K562 (cell line): ENCODE measurements around the gene RNF187. TPM values are rescaled to one million over a fixed set of nuclear protein-coding genes. Genes with fewer than 3 reads are reported as not detected.

Experiments used
- CBX8 ChIP-seq: fragments of 200-600 bp; sonication (generic); IDR thresholded peaks from 2 replicates; pipeline ENCODE4 v1.6.1; 2012; ENCODE audit warnings: borderline replicate concordance, mixed run types, low read depth, mild to moderate bottlenecking, moderate library complexity, mixed read lengths, low read length, control low read depth, inconsistent platforms; ENCODE audit not compliant: poor library complexity, severe bottlenecking; ENCODE audit errors: extremely low read depth
- CGGBP1 ChIP-seq: fragments of 250-450 bp; sonication (Bioruptor Pico); IDR thresholded peaks from 2 replicates; pipeline ENCODE4 v1.9.0; 2021; ENCODE audit warnings: mild to moderate bottlenecking
- COPS2 ChIP-seq: fragments of 450-650 bp; conservative IDR thresholded peaks from 2 replicates; pipeline ENCODE4 v1.6.1; 2016; ENCODE audit warnings: mild to moderate bottlenecking, moderate library complexity
- FOXA1 ChIP-seq: fragments of 450-650 bp; IDR thresholded peaks from 2 replicates; pipeline ENCODE4 v1.6.1; 2016; ENCODE audit warnings: mild to moderate bottlenecking, borderline replicate concordance
- GTF2A2 ChIP-seq: IDR thresholded peaks from 2 replicates; pipeline ENCODE4 v1.6.1; 2016; ENCODE audit warnings: mild to moderate bottlenecking, missing genetic modification characterization, missing compliant biosample characterization
- GTF2F1 ChIP-seq: IDR thresholded peaks from 2 replicates; pipeline ENCODE4 v1.6.1; 2011; ENCODE audit warnings: low read depth, low read length, improper control_type of control experiment
- IRF2 ChIP-seq: sonication (generic); formaldehyde crosslinking; IDR thresholded peaks from 2 replicates; pipeline ENCODE4 v1.8.1; 2022; ENCODE audit warnings: mild to moderate bottlenecking, missing genetic modification reagents
- KHSRP ChIP-seq: fragments of 450-650 bp; IDR thresholded peaks from 2 replicates; pipeline ENCODE4 v1.6.1; 2017
- MEF2D ChIP-seq: conservative IDR thresholded peaks from 2 replicates; pipeline ENCODE4 v1.6.1; 2016; ENCODE audit warnings: low read depth, missing genetic modification characterization, missing compliant biosample characterization
- NCOR1 ChIP-seq: fragments of 450-650 bp; IDR thresholded peaks from 2 replicates; pipeline ENCODE4 v1.6.1; 2016; ENCODE audit warnings: mild to moderate bottlenecking, moderate library complexity
- NELFE ChIP-seq: IDR thresholded peaks from 2 replicates; pipeline ENCODE4 v1.6.1; 2011; ENCODE audit warnings: mild to moderate bottlenecking; ENCODE audit not compliant: insufficient read depth, insufficient read length
- NFE2 ChIP-seq: IDR thresholded peaks from 2 replicates; pipeline ENCODE4 v1.6.1; 2014; ENCODE audit warnings: antibody characterized with exemption, low read depth
- PHB2 ChIP-seq: fragments of 450-650 bp; IDR thresholded peaks from 2 replicates; pipeline ENCODE4 v1.6.1; 2017; ENCODE audit warnings: low read depth
- RBM25 ChIP-seq: fragments of 200-400 bp; formaldehyde crosslinking; IDR thresholded peaks from 2 replicates; pipeline ENCODE4 v1.6.1; 2018; ENCODE audit warnings: low read length, low read depth, moderate library complexity; ENCODE audit not compliant: severe bottlenecking
- SIN3B ChIP-seq: fragments of 450-650 bp; IDR thresholded peaks from 2 replicates; pipeline ENCODE4 v1.6.1; 2017; ENCODE audit warnings: low read depth, mild to moderate bottlenecking, moderate library complexity
- SMAD4 ChIP-seq: fragments of 250-450 bp; sonication (Bioruptor Pico); conservative IDR thresholded peaks from 2 replicates; pipeline ENCODE4 v1.8.0; 2021; ENCODE audit warnings: inconsistent platforms, mild to moderate bottlenecking, moderate library complexity
- SPI1 ChIP-seq: IDR thresholded peaks from 2 replicates; pipeline ENCODE4 v1.6.1; 2011; ENCODE audit warnings: low read depth, low read length, control low read depth, borderline replicate concordance
- TCF7 ChIP-seq: sonication (generic); IDR thresholded peaks from 2 replicates; pipeline ENCODE4 v1.6.1; 2016; ENCODE audit warnings: antibody characterized with exemption, borderline replicate concordance
- ZBTB26 ChIP-seq: fragments of 450-650 bp; formaldehyde crosslinking; IDR thresholded peaks from 2 replicates; pipeline ENCODE4 v1.4.0; 2022; ENCODE audit warnings: missing genetic modification characterization
- ZNF695 ChIP-seq: fragments of 450-650 bp; formaldehyde crosslinking; IDR thresholded peaks from 2 replicates; pipeline ENCODE4 v1.4.0; 2020; ENCODE audit warnings: mild to moderate bottlenecking, moderate library complexity
- polyA plus RNA-seq, 8 experiments: library from polyadenylated mRNA; depleted of rRNA in 4 of 8; stranded (reverse) in 5 of 8; unstranded in 3 of 8; fragments of >200 nt; fragmentation: Nextera tagmentation in 2 of 8; fragmentation: Illumina TruSeq in 1 of 8; extraction: Ambion mirVana in 2 of 8; extraction: Trizol in 1 of 8; gene quantifications; 2 replicates each; pipeline versions ENCODE4 v1.2.1 to v1.2.3, GENCODE V29; 2011 to 2014; ENCODE audit warnings: inconsistent platforms in 1 of 8, missing spikeins in 1 of 8
- total RNA-seq, 7 experiments: library from RNA; depleted of rRNA in 6 of 7; stranded (reverse); fragments of >200 nt in 6 of 7; fragmentation: Illumina TruSeq in 2 of 7; extraction: Trizol in 2 of 7; gene quantifications; 2 replicates each; pipeline versions ENCODE4 v1.2.1 to v1.2.3, GENCODE V29; 2011 to 2021; ENCODE audit warnings: low replicate concordance in 1 of 7
- TF ChIP-seq, protein P1 (sequence below): sonication (generic); formaldehyde crosslinking; IDR thresholded peaks from 2 replicates; pipeline ENCODE4 v1.8.0; 2023; ENCODE audit warnings: mild to moderate bottlenecking, missing genetic modification reagents
- TF ChIP-seq, protein P2 (sequence below): IDR thresholded peaks from 2 replicates; pipeline ENCODE4 v1.6.1; 2012; ENCODE audit warnings: low read depth, low read length, improper control_type of control experiment, borderline replicate concordance
- TF ChIP-seq, protein P3 (sequence below), 2 experiments: fragments of 450-650 bp; conservative IDR thresholded peaks; 2 replicates each; pipeline ENCODE4 v1.6.1; 2017; ENCODE audit warnings: mild to moderate bottlenecking in 2 of 2, moderate library complexity in 2 of 2

The RNF187 gene
- total and polyA plus RNA-seq, 9 of the 15 experiments (the other 6 are each of a cell fraction or from before 2014, with no cell fraction given): 2.3 to 119 (median 41.9) TPM

DNA sequence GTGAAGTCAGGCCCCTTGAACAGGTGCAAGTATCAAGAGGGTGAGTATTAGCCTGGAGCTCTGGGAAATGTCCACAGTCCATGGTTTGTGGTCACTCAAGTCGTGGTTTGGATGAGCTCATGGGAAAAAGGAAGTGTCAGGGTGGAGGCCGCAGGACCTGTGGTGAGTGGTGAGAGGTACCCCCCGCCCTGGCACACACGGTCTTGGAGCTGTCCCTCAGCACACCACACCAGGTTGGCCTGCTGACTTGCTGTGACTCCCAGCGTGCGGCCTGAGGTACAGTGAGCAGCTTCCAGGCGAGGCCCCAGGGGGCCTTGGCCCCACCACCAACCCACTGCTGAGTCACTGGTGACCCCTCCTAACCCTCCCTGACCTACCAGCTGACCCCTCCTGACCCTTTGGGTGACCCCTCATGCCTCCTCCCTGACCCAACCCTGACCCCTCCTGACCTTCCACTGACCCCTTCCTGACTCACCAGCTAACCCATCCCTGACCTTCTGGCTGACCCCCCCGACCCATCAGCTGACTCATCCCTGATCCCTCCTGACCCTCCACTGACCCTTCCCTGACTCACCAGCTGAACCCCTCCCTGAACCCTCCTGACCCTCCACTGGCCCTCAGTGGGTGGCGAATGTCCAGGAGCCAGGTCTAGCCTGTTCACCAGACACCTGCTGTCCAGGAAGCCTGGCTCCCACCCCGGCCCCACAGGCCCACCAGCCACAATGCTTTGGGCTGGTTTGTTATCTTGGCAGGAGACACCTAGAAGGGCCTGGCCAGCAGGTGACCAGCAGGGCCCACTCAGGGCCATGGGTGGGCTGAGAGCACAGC, 34.8 kb upstream of the RNF187 start (continued):
- TF ChIP-seq ZNF695 (CRISPR knock-in tag): no peak
- TF ChIP-seq, protein P1, sequence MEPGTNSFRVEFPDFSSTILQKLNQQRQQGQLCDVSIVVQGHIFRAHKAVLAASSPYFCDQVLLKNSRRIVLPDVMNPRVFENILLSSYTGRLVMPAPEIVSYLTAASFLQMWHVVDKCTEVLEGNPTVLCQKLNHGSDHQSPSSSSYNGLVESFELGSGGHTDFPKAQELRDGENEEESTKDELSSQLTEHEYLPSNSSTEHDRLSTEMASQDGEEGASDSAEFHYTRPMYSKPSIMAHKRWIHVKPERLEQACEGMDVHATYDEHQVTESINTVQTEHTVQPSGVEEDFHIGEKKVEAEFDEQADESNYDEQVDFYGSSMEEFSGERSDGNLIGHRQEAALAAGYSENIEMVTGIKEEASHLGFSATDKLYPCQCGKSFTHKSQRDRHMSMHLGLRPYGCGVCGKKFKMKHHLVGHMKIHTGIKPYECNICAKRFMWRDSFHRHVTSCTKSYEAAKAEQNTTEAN (CRISPR knock-in tag): no peak
- TF ChIP-seq NFE2: peak; percentile 79
- peak; percentile 92 for TF ChIP-seq NCOR1
- no peak for TF ChIP-seq GTF2F1
- no peak for TF ChIP-seq COPS2
- TF ChIP-seq TCF7: no peak
- TF ChIP-seq KHSRP: 0 out of 2 replicates have a peak, but pooled peaks have one; percentile 24
- no peak for TF ChIP-seq IRF2 (CRISPR knock-in tag)
- TF ChIP-seq CBX8: no peak
- peak; percentile 53 for TF ChIP-seq SMAD4
- no peak for TF ChIP-seq CGGBP1
- no peak for TF ChIP-seq FOXA1
- TF ChIP-seq RBM25: no peak
- peak; percentile 64; the same call in 1 of the 2 replicates for TF ChIP-seq PHB2
- TF ChIP-seq SPI1: peak; percentile 61; the same call in 1 of the 2 replicates
- TF ChIP-seq SIN3B: no peak
- peak; percentile 95 for TF ChIP-seq ZBTB26
- TF ChIP-seq, protein P2, sequence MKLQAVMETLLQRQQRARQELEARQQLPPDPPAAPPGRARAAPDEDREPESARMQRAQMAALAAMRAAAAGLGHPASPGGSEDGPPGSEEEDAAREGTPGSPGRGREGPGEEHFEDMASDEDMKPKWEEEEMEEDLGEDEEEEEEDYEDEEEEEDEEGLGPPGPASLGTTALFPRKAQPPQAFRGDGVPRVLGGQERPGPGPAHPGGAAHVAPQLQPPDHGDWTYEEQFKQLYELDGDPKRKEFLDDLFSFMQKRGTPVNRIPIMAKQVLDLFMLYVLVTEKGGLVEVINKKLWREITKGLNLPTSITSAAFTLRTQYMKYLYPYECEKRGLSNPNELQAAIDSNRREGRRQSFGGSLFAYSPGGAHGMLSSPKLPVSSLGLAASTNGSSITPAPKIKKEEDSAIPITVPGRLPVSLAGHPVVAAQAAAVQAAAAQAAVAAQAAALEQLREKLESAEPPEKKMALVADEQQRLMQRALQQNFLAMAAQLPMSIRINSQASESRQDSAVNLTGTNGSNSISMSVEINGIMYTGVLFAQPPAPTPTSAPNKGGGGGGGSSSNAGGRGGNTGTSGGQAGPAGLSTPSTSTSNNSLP: no peak
- TF ChIP-seq, protein P3, sequence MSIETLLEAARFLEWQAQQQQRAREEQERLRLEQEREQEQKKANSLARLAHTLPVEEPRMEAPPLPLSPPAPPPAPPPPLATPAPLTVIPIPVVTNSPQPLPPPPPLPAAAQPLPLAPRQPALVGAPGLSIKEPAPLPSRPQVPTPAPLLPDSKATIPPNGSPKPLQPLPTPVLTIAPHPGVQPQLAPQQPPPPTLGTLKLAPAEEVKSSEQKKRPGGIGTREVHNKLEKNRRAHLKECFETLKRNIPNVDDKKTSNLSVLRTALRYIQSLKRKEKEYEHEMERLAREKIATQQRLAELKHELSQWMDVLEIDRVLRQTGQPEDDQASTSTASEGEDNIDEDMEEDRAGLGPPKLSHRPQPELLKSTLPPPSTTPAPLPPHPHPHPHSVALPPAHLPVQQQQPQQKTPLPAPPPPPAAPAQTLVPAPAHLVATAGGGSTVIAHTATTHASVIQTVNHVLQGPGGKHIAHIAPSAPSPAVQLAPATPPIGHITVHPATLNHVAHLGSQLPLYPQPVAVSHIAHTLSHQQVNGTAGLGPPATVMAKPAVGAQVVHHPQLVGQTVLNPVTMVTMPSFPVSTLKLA (conservative IDR thresholded peaks at IDR 0.05): peak in 1 of 2 experiments; percentile 63; a peak in 2 of 4 replicates
- no peak for TF ChIP-seq GTF2A2 (tag)
- TF ChIP-seq MEF2D (tag): peak; percentile 34; the same call in 1 of the 2 replicates
- TF ChIP-seq NELFE: no peak
